Neuron (in vitro differentiated cells): Measurements from ENCODE around the gene MBD3L3.
"Not testable (repeated sequence)": the region's sequence is repeated elsewhere in the genome, so short reads cannot be mapped to it uniquely, and the experiment has no call there.

Source experiments
- H2AFZ ChIP-seq: one replicate; pipeline ENCODE4 v1.6.1; 2013; ENCODE audit warnings: low read depth, mild to moderate bottlenecking, inconsistent platforms, low read length, moderate library complexity
- H3K27me3 ChIP-seq: one replicate; pipeline ENCODE4 v1.6.1; 2013; ENCODE audit warnings: low read length; ENCODE audit not compliant: insufficient read depth
- H3K36me3 ChIP-seq: one replicate; pipeline ENCODE4 v1.6.1; 2013; ENCODE audit warnings: low read length; ENCODE audit not compliant: insufficient read depth
- H3K4me1 ChIP-seq: one replicate; pipeline ENCODE4 v1.6.1; 2013; ENCODE audit warnings: low read length; ENCODE audit not compliant: insufficient read depth
- H3K4me3 ChIP-seq: 2 replicates; pipeline ENCODE4 v1.5.1; 2013; ENCODE audit warnings: mild to moderate bottlenecking, low read length, moderate library complexity
- H3K9me3 ChIP-seq: one replicate; pipeline ENCODE4 v1.6.1; 2013; ENCODE audit warnings: low read length

The MBD3L3 gene

GRCh38 chr19:7058576-7058975, at the start of gene MBD3L3:
Gene MBD3L3, minus strand, starts transcription at chr19:7058676. Its CDS starts 71 bp downstream, at chr19:7058605.
- not testable (repeated sequence) for H3K9me3 ChIP-seq, H3K27me3 ChIP-seq, H3K4me1 ChIP-seq, H3K36me3 ChIP-seq, H2AFZ ChIP-seq, H3K4me3 ChIP-seq

DNA sequence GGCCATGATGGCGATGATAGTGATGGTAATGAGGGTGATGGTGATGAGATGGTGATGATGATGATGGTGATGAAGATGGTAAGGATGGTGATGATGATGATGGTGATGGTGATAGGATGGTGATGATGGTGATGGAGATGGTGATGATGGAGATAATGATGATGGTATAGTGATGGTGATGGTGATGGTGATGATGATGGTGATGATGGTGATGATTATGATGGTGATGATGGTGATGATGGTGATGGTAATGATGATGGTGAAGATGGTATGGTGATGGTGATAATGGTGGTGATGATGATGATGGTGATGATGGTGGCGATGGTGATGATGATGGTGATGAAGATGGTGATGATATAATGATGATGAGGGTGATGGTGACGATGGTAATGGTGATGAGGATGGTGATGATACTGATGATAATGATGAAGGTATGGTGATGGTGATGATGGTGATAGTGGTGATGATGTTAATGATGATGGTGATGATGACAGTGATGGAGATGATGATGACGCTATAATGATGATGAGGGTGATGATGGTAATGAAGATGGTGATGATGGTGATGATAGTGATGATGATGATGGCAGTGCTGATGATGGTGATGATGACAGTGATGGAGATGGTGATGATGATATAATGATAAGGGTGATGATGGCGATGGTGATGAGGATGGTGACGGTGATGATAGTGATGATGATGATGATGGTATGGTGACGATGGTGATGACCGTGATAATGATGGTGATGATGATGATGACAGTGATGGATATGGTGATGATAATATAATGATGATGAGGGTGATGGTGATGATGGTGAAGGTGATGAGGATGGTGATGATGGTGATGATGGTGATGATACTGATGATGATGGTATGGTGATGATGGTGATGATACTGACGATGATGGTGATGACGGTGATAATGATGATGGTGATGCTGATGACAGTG, 48.5 kb upstream of the MBD3L3 start:
- no peaks in the 10 kb centered on the region for H3K4me1 ChIP-seq
- no peak overlapping the region for H2AFZ ChIP-seq
- H3K36me3 ChIP-seq: no peaks in the 10 kb centered on the region
- no peaks in the 10 kb centered on the region for H3K27me3 ChIP-seq
- no peaks in the 10 kb centered on the region for H3K9me3 ChIP-seq
- H3K4me3 ChIP-seq: no peak overlapping the region

GRCh38 chr19:7104747-7105447, 46.4 kb upstream of the MBD3L3 start:
- no peaks in the 10 kb centered on the region for H3K36me3 ChIP-seq
- no peaks in the 10 kb centered on the region for H3K9me3 ChIP-seq
- no peak overlapping the region for H3K4me3 ChIP-seq
- no peak overlapping the region for H2AFZ ChIP-seq
- peaks cover under 1% of the 10 kb centered on the region for H3K4me1 ChIP-seq
- no peaks in the 10 kb centered on the region for H3K27me3 ChIP-seq

- peaks cover 3% of the 10 kb centered on the region for H3K4me1 ChIP-seq
- H3K27me3 ChIP-seq: no peaks in the 10 kb centered on the region
- H2AFZ ChIP-seq: no peak overlapping the region
- no peak overlapping the region for H3K4me3 ChIP-seq
- H3K9me3 ChIP-seq: peaks cover 2% of the 10 kb centered on the region
- H3K36me3 ChIP-seq: no peaks in the 10 kb centered on the region
Observed at GRCh38 chr19:7101498-7102253, 43.2 kb upstream of the MBD3L3 start.

DNA sequence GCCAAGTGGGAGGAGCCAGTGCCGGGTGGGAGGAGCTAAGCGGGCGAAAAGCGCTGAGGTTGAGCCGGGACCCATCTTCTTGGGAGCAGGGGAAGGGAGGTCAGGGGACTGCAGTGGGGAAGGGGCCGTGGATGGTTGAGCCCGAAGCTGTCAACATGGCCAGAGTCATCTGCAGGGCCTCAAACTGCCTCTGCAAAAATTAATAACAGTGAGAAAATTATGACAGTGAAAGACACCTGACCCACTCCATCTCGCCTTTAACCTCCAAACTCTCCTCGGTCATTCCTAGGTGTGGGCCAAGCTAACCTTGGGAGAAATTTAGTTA, 41.1 kb upstream of the MBD3L3 start:
- H3K9me3 ChIP-seq: peaks cover 12% of the 10 kb centered on the region
- no peaks in the 10 kb centered on the region for H3K36me3 ChIP-seq
- peaks cover 3% of the 10 kb centered on the region for H3K4me1 ChIP-seq
- H3K27me3 ChIP-seq: no peaks in the 10 kb centered on the region
- H2AFZ ChIP-seq: peak overlapping the region; percentile 39
- peak overlapping the region; percentile 57 for H3K4me3 ChIP-seq

DNA sequence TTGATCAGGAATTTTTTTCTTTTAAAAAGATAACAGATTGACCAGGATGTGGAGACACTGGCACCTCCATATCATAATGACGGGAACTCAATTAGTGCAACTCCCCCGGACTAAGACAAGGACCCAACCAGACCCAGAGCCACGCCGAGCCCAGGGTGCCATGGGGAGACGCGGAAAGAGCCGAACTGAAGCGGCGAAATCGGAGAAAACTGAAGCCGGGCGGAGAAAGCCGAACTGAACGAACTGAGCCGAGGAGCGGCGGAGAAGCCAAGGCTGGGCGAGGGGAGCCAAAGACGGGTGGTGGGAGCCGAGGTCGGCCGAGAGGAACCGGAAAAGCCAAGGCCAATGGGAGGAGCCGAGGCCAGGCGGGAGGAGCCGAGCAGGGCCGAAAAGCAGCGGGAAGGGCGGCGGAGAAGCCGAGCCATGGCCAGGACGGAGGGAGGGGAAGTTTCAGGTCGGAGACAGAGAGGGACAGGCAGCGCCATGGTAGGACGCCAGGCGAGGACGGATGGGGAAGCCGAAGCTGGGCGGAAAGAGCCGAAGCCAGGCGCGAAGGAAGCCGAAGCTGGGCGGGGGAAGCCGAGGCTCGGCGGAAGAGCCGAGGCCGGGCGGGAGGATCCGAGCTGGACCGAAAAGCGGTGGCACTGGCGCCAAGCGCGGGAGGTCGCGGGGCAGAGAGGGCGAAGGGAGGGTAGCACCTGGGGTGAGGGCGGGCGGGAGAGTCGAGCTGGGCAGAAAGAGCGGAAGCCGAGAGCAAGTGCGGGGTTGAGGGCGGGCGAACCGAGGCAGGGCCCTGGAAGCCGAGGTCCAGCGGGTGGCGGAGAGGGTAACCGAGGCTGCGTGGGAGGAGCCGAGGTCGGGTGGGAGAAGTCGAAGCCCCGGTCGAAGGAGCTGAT, 40.5 kb upstream of the MBD3L3 start:
- Histone ChIP-seq H3K36me3 (no peaks in the 10 kb centered on the region), H3K27me3 (no peaks in the 10 kb centered on the region), H2AFZ (peak overlapping the region; percentile 39), H3K9me3 (peaks cover 12% of the 10 kb centered on the region), H3K4me3 (peak overlapping the region; percentile 57), H3K4me1 (peaks cover 3% of the 10 kb centered on the region)

DNA sequence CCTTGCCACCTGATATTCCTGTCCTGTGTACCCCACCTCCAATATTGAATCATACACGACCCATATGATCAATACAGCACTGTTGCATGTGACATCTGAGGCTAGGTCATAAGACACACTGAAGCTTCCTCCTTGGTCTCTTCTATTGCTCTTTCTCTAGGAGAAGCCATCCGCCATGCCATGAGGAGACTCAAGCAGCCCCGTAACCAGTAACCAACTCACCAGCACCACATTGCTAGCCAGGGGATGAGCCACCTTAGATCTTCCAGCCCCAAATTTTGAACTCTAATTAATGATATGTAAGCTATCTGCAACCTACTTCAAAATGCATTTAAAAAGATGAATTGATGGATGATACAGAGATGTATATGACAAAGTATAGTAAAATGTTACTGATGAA, 39.6 kb upstream of the MBD3L3 start:
- Histone ChIP-seq H3K4me1 (peaks cover 3% of the 10 kb centered on the region), H3K9me3 (peaks cover 15% of the 10 kb centered on the region), H3K27me3 (no peaks in the 10 kb centered on the region), H3K36me3 (no peaks in the 10 kb centered on the region), H3K4me3 (peak overlapping the region; percentile 57), H2AFZ (peak overlapping the region; percentile 6)

GRCh38 chr19:7088999-7089398, 30.5 kb upstream of the MBD3L3 start:
- peaks cover 37% of the 10 kb centered on the region for H3K36me3 ChIP-seq
- no peaks in the 10 kb centered on the region for H3K4me1 ChIP-seq
- peaks cover 47% of the 10 kb centered on the region for H3K9me3 ChIP-seq
- H2AFZ ChIP-seq: no peak overlapping the region
- no peak overlapping the region for H3K4me3 ChIP-seq
- H3K27me3 ChIP-seq: no peaks in the 10 kb centered on the region

DNA sequence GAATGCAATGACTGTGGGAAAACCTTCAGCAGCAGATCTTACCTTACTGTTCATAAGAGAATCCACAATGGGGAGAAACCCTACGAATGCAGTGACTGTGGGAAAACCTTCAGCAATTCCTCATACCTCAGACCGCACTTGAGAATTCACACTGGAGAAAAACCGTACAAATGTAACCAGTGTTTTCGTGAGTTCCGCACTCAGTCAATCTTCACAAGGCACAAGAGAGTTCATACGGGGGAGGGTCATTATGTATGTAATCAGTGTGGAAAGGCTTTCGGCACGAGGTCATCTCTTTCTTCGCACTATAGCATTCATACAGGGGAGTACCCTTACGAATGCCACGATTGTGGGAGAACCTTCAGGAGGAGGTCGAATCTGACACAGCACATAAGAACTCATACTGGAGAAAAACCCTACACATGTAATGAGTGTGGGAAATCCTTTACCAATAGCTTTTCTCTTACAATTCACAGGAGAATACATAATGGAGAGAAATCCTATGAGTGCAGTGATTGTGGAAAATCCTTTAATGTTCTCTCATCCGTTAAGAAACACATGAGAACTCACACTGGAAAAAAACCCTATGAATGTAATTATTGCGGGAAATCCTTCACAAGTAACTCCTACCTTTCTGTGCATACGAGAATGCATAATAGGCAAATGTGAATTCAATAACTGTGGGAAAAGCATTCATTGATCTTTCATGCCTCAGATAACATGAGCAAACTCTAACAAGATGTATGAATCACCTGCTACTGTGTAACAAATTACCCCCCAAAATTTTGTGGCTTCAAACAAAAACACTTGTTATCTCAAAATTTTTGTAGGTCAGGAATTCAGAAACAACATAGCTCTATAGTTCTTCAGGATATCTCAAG, 24.8 kb upstream of the MBD3L3 start:
- Histone ChIP-seq H2AFZ (no peak overlapping the region), H3K4me3 (no peak overlapping the region), H3K36me3 (peaks cover 77% of the 10 kb centered on the region), H3K27me3 (no peaks in the 10 kb centered on the region), H3K9me3 (peaks cover 72% of the 10 kb centered on the region), H3K4me1 (no peaks in the 10 kb centered on the region)

GRCh38 chr19:7078008-7078407, 19.5 kb upstream of the MBD3L3 start:
- Histone ChIP-seq H3K27me3 (no peaks in the 10 kb centered on the region), H3K4me1 (no peaks in the 10 kb centered on the region), H3K9me3 (peaks cover 70% of the 10 kb centered on the region), H3K36me3 (peaks cover 89% of the 10 kb centered on the region), H3K4me3 (no peak overlapping the region), H2AFZ (no peak overlapping the region)

- H3K9me3 ChIP-seq: peaks cover 62% of the 10 kb centered on the region
Observed at GRCh38 chr19:7076151-7076550, 17.7 kb upstream of the MBD3L3 start.

More at GRCh38 chr19:7076151-7076550, 17.7 kb upstream of the MBD3L3 start:
- no peaks in the 10 kb centered on the region for H3K4me1 ChIP-seq
- no peak overlapping the region for H3K4me3 ChIP-seq
- H3K36me3 ChIP-seq: peaks cover 84% of the 10 kb centered on the region
- H2AFZ ChIP-seq: no peak overlapping the region
- H3K27me3 ChIP-seq: no peaks in the 10 kb centered on the region
